ENCODE results near the gene CASP7. TPM values are rescaled to one million over a fixed set of nuclear protein-coding genes. Genes with fewer than 3 reads are reported as not detected.

Gene CASP7
- total RNA-seq, 1 donor from 2014 or later, result 44.9 TPM

- Mint-ChIP-seq H3K9me3 (ENCODE audit: unreplicated experiment) (peaks cover 12% of the 10 kb centered on the region), H3K36me3 (ENCODE audit: low read depth, unreplicated experiment) (peaks cover 44% of the 10 kb centered on the region), H3K4me1 (ENCODE audit: low read depth, unreplicated experiment) (peaks cover 6% of the 10 kb centered on the region), H3K27ac (ENCODE audit: unreplicated experiment) (no peak overlapping the region), H3K4me3 (ENCODE audit: unreplicated experiment) (no peak overlapping the region), H3K27me3 (ENCODE audit: low read depth, unreplicated experiment) (no peaks in the 10 kb centered on the region)
- peaks cover 30% of the 10 kb centered on the region for H4K20me1 ChIP-seq (ENCODE audit: insufficient read depth, low read length)
- H2AFZ ChIP-seq (ENCODE audit: low read depth, low read length), result no peak overlapping the region
- DNase-seq (ENCODE audit: low read depth) (no peak), FAIRE-seq (no peak)
- no peaks in the 10 kb centered on the region for H3K9me3 ChIP-seq (ENCODE audit: insufficient read depth, low read depth, low read length)
- H3K4me1 ChIP-seq (ENCODE audit: insufficient read depth, low read length), result no peaks in the 10 kb centered on the region
- no peak overlapping the region for H3K27ac ChIP-seq (ENCODE audit: low read depth, low read length)
- no peak overlapping the region for H3K9ac ChIP-seq (ENCODE audit: low read length)
- no peak for TF ChIP-seq CTCF (IDR thresholded peaks at IDR 0.05; ENCODE audit: insufficient read depth, low read depth, low read length)
- TF ChIP-seq EZH2 (IDR thresholded peaks at IDR 0.05; ENCODE audit: insufficient read depth, low read length), result no peak
- peaks cover 3% of the 10 kb centered on the region for H3K36me3 ChIP-seq (ENCODE audit: insufficient read depth, low read length)
- H3K4me3 ChIP-seq (ENCODE audit: insufficient read depth, low read depth, low read length), result no peak overlapping the region
- peaks cover 32% of the 10 kb centered on the region for H3K79me2 ChIP-seq (ENCODE audit: insufficient read depth, low read length)
- no peak overlapping the region for H3K4me2 ChIP-seq (ENCODE audit: low read length)
- H3K27me3 ChIP-seq (ENCODE audit: insufficient read depth, low read length), result no peaks in the 10 kb centered on the region
Observed at GRCh38 chr10:113695691-113696090, 16.0 kb downstream of the CASP7 start.

GRCh38 chr10:113697595-113697994, 17.9 kb downstream of the CASP7 start:
- DNase-seq (ENCODE audit: low read depth) (no peak), FAIRE-seq (no peak)
- H3K9me3 ChIP-seq (ENCODE audit: insufficient read depth, low read depth, low read length), result no peaks in the 10 kb centered on the region
- Mint-ChIP-seq H3K27ac (ENCODE audit: unreplicated experiment) (no peak overlapping the region), H3K4me3 (ENCODE audit: unreplicated experiment) (no peak overlapping the region), H3K9me3 (ENCODE audit: unreplicated experiment) (peaks cover 9% of the 10 kb centered on the region), H3K4me1 (ENCODE audit: low read depth, unreplicated experiment) (peaks cover 2% of the 10 kb centered on the region), H3K27me3 (ENCODE audit: low read depth, unreplicated experiment) (no peaks in the 10 kb centered on the region), H3K36me3 (ENCODE audit: low read depth, unreplicated experiment) (peaks cover 40% of the 10 kb centered on the region)
- H3K4me3 ChIP-seq (ENCODE audit: insufficient read depth, low read depth, low read length), result no peak overlapping the region
- no peaks in the 10 kb centered on the region for H3K27me3 ChIP-seq (ENCODE audit: insufficient read depth, low read length)
- H3K4me1 ChIP-seq (ENCODE audit: insufficient read depth, low read length), result no peaks in the 10 kb centered on the region
- H4K20me1 ChIP-seq (ENCODE audit: insufficient read depth, low read length), result peaks cover 15% of the 10 kb centered on the region
- H2AFZ ChIP-seq (ENCODE audit: low read depth, low read length), result no peak overlapping the region
- no peak for TF ChIP-seq EZH2 (IDR thresholded peaks at IDR 0.05; ENCODE audit: insufficient read depth, low read length)
- TF ChIP-seq CTCF (IDR thresholded peaks at IDR 0.05; ENCODE audit: insufficient read depth, low read depth, low read length), result no peak
- peaks cover 16% of the 10 kb centered on the region for H3K79me2 ChIP-seq (ENCODE audit: insufficient read depth, low read length)
- H3K9ac ChIP-seq (ENCODE audit: low read length), result no peak overlapping the region
- peaks cover 3% of the 10 kb centered on the region for H3K36me3 ChIP-seq (ENCODE audit: insufficient read depth, low read length)
- no peak overlapping the region for H3K4me2 ChIP-seq (ENCODE audit: low read length)
- no peak overlapping the region for H3K27ac ChIP-seq (ENCODE audit: low read depth, low read length)

- H3K4me1 Mint-ChIP-seq (ENCODE audit: low read depth, unreplicated experiment), result peaks cover 16% of the 10 kb centered on the region
- no peaks in the 10 kb centered on the region for H3K9me3 Mint-ChIP-seq (ENCODE audit: unreplicated experiment)
- H3K4me3 Mint-ChIP-seq (ENCODE audit: unreplicated experiment), result no peak overlapping the region
- H3K36me3 Mint-ChIP-seq (ENCODE audit: low read depth, unreplicated experiment), result peaks cover 12% of the 10 kb centered on the region
- no peak overlapping the region for H3K27ac ChIP-seq (ENCODE audit: low read depth, low read length)
- FAIRE-seq (no peak), DNase-seq (ENCODE audit: low read depth) (peak; percentile 21)
- no peak overlapping the region for H3K9ac ChIP-seq (ENCODE audit: low read length)
- H4K20me1 ChIP-seq (ENCODE audit: insufficient read depth, low read length), result peaks cover 44% of the 10 kb centered on the region
- no peaks in the 10 kb centered on the region for H3K79me2 ChIP-seq (ENCODE audit: insufficient read depth, low read length)
- H3K27me3 ChIP-seq (ENCODE audit: insufficient read depth, low read length), result no peaks in the 10 kb centered on the region
- TF ChIP-seq EZH2 (IDR thresholded peaks at IDR 0.05; ENCODE audit: insufficient read depth, low read length), result no peak
- TF ChIP-seq CTCF (IDR thresholded peaks at IDR 0.05; ENCODE audit: insufficient read depth, low read depth, low read length), result peak; percentile 80
- H3K4me3 ChIP-seq (ENCODE audit: insufficient read depth, low read depth, low read length), result no peak overlapping the region
- no peaks in the 10 kb centered on the region for H3K36me3 ChIP-seq (ENCODE audit: insufficient read depth, low read length)
- H3K4me2 ChIP-seq (ENCODE audit: low read length), result no peak overlapping the region
- no peak overlapping the region for H2AFZ ChIP-seq (ENCODE audit: low read depth, low read length)
- peaks cover 14% of the 10 kb centered on the region for H3K4me1 ChIP-seq (ENCODE audit: insufficient read depth, low read length)
- no peaks in the 10 kb centered on the region for H3K9me3 ChIP-seq (ENCODE audit: insufficient read depth, low read depth, low read length)
- no peaks in the 10 kb centered on the region for H3K27me3 Mint-ChIP-seq (ENCODE audit: low read depth, unreplicated experiment)
- no peak overlapping the region for H3K27ac Mint-ChIP-seq (ENCODE audit: unreplicated experiment)
Observed at GRCh38 chr10:113704637-113705343, 25.1 kb downstream of the CASP7 start.
